GM23248 (cell line): ENCODE measurements around the gene COA4.

ENCODE experiments used
- EZH2 ChIP-seq: fragments of 200-600 bp; sonication (generic); IDR thresholded peaks from 2 replicates; pipeline ENCODE4 v1.6.1; 2018; ENCODE audit warnings: antibody characterized with exemption, mild to moderate bottlenecking; ENCODE audit not compliant: insufficient read depth, poor library complexity, severe bottlenecking
- EZH2phosphoT487 ChIP-seq: fragments of 200-600 bp; sonication (generic); IDR thresholded peaks from 2 replicates; pipeline ENCODE4 v1.6.1; 2018; ENCODE audit warnings: antibody characterized with exemption, moderate library complexity, mild to moderate bottlenecking, low read depth; ENCODE audit not compliant: insufficient read depth

DNA sequence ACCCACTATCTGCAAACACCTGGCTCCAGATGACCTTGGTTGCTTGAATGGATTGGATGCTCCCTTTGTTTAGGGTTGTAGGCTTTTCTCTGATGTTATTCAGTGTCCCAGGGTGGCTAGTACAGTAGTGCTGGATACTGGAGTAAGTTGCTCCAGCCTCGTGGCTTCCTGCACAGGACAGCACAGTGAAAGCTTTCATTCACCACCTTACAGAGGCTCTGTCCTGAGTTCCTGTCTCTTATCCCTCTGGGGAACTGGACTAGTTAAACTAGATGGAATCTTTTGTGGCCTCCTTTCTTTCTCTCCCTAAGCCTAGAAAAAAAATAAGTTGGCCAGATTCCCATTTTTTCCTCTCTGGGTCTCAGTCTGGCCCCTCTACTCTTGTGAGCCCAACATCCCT, 46.4 kb downstream of the COA4 start:
- no peak for TF ChIP-seq EZH2
- no peak for TF ChIP-seq EZH2phosphoT487
